VCaP (cell line): ENCODE results near the gene APEH.

Source experiments
- H3K27ac ChIP-seq: fragments of 450-650 bp; 2 replicates; pipeline ENCODE4 v1.5.1; 2017
- CTCF ChIP-seq: fragments of 450-650 bp; conservative IDR thresholded peaks from 2 replicates; pipeline ENCODE4 v1.5.1; 2017; ENCODE audit warnings: mild to moderate bottlenecking, moderate library complexity

The APEH gene

GRCh38 chr3:49641921-49642707, 32.0 kb upstream of the APEH start:
- no peak overlapping the region for H3K27ac ChIP-seq
- no peak for TF ChIP-seq CTCF

GRCh38 chr3:49642708-49643145, 31.4 kb upstream of the APEH start:
- TF ChIP-seq CTCF = no peak
- no peak overlapping the region for H3K27ac ChIP-seq

- no peak overlapping the region for H3K27ac ChIP-seq
- TF ChIP-seq CTCF = no peak
Observed at GRCh38 chr3:49644684-49645083, 29.5 kb upstream of the APEH start.

GRCh38 chr3:49646236-49646635, 27.9 kb upstream of the APEH start:
- no peak for TF ChIP-seq CTCF
- H3K27ac ChIP-seq = no peak overlapping the region

GRCh38 chr3:49647741-49648140, 26.4 kb upstream of the APEH start:
- H3K27ac ChIP-seq = no peak overlapping the region
- TF ChIP-seq CTCF = no peak

GRCh38 chr3:49648354-49649019, 25.7 kb upstream of the APEH start:
- no peak for TF ChIP-seq CTCF
- no peak overlapping the region for H3K27ac ChIP-seq

- TF ChIP-seq CTCF = no peak
- H3K27ac ChIP-seq = no peak overlapping the region
Observed at GRCh38 chr3:49649576-49649975, 24.6 kb upstream of the APEH start.
